Mesothelial cell of epicardium (in vitro differentiated cells): ENCODE data around the gene ASMTL. TPM values are rescaled to one million over a fixed set of nuclear protein-coding genes. Genes with fewer than 3 reads are reported as not detected.

Source experiments
- DNase-seq, 2 experiments: peaks; one replicate each; pipeline ENCODE4 v3.0.0; 2021; ENCODE audit warnings: low spot score in 2 of 2; ENCODE audit not compliant: unreplicated experiment in 2 of 2
- H3K27ac Mint-ChIP-seq: 2 replicates; pipeline ENCODE4 v1.8.0; 2021; ENCODE audit warnings: mixed read lengths
- H3K27me3 Mint-ChIP-seq: 2 replicates; pipeline ENCODE4 v1.8.0; 2021; ENCODE audit warnings: low read depth, mixed read lengths
- H3K36me3 Mint-ChIP-seq: 2 replicates; pipeline ENCODE4 v1.8.0; 2021; ENCODE audit warnings: mixed read lengths
- H3K4me1 Mint-ChIP-seq: 2 replicates; pipeline ENCODE4 v1.8.0; 2021; ENCODE audit warnings: mixed read lengths
- H3K4me3 Mint-ChIP-seq: 2 replicates; pipeline ENCODE4 v1.8.0; 2021; ENCODE audit warnings: mild to moderate bottlenecking, moderate library complexity, mixed read lengths
- H3K9me3 Mint-ChIP-seq: 2 replicates; pipeline ENCODE4 v1.8.0; 2021; ENCODE audit warnings: mixed read lengths
- CTCF ChIP-seq: fragments of 200-600 bp; sonication (generic); IDR thresholded peaks from one replicate; pipeline ENCODE4 v1.5.0; 2021; ENCODE audit warnings: antibody characterized with exemption; ENCODE audit not compliant: unreplicated experiment
- total RNA-seq: library from RNA; stranded (reverse); gene quantifications from 3 replicates; pipeline ENCODE4 v1.2.1, GENCODE V29; 2021

Gene ASMTL
- total RNA-seq, 1 donor from 2014 or later: 31.9 TPM

GRCh38 chrX:1397001-1397400, 55.7 kb downstream of the ASMTL start:
- TF ChIP-seq CTCF: no peak
- DNase-seq: no peak
- no peak overlapping the region for H3K4me3 Mint-ChIP-seq
- H3K27ac Mint-ChIP-seq: no peak overlapping the region
- H3K4me1 Mint-ChIP-seq: peaks cover 13% of the 10 kb centered on the region
- H3K27me3 Mint-ChIP-seq: no peaks in the 10 kb centered on the region
- peaks cover 9% of the 10 kb centered on the region for H3K36me3 Mint-ChIP-seq
- H3K9me3 Mint-ChIP-seq: no peaks in the 10 kb centered on the region

GRCh38 chrX:1395646-1396216, 57.0 kb downstream of the ASMTL start:
- Mint-ChIP-seq H3K4me3 (no peak overlapping the region), H3K27ac (no peak overlapping the region), H3K9me3 (no peaks in the 10 kb centered on the region), H3K4me1 (peaks cover 18% of the 10 kb centered on the region), H3K27me3 (no peaks in the 10 kb centered on the region), H3K36me3 (peaks cover 13% of the 10 kb centered on the region)
- TF ChIP-seq CTCF: no peak
- DNase-seq: no peak

GRCh38 chrX:1394731-1395501, 57.8 kb downstream of the ASMTL start:
- TF ChIP-seq CTCF: no peak
- no peak for DNase-seq
- H3K9me3 Mint-ChIP-seq: no peaks in the 10 kb centered on the region
- peaks cover 18% of the 10 kb centered on the region for H3K4me1 Mint-ChIP-seq
- peak overlapping the region; percentile 93 for H3K27ac Mint-ChIP-seq
- H3K27me3 Mint-ChIP-seq: no peaks in the 10 kb centered on the region
- peaks cover 13% of the 10 kb centered on the region for H3K36me3 Mint-ChIP-seq
- peak overlapping the region; percentile 93 for H3K4me3 Mint-ChIP-seq

- no peak for TF ChIP-seq CTCF
- Mint-ChIP-seq H3K27ac (peak overlapping the region; percentile 93), H3K9me3 (no peaks in the 10 kb centered on the region), H3K36me3 (peaks cover 17% of the 10 kb centered on the region), H3K4me1 (peaks cover 18% of the 10 kb centered on the region), H3K27me3 (no peaks in the 10 kb centered on the region), H3K4me3 (peak overlapping the region; percentile 93)
- DNase-seq: no peak
Observed at GRCh38 chrX:1393871-1394615, 58.7 kb downstream of the ASMTL start.

- Mint-ChIP-seq H3K4me1 (peaks cover 30% of the 10 kb centered on the region), H3K36me3 (peaks cover 30% of the 10 kb centered on the region), H3K4me3 (peak overlapping the region; percentile 93), H3K27me3 (no peaks in the 10 kb centered on the region), H3K9me3 (no peaks in the 10 kb centered on the region), H3K27ac (peak overlapping the region; percentile 93)
- TF ChIP-seq CTCF: no peak
- DNase-seq: peak; percentile 65 to 80
Observed at GRCh38 chrX:1392376-1393068, 60.2 kb downstream of the ASMTL start.
